ENCODE data around the gene PELI3. TPM values are rescaled to one million over a fixed set of nuclear protein-coding genes. Genes with fewer than 3 reads are reported as not detected.

Gene PELI3
- total and polyA plus RNA-seq, 10 of the 15 experiments (the other 5 are each of a cell fraction or from before 2014, with no cell fraction given): 0.14 to 1.5 (median 0.66) TPM

DNA sequence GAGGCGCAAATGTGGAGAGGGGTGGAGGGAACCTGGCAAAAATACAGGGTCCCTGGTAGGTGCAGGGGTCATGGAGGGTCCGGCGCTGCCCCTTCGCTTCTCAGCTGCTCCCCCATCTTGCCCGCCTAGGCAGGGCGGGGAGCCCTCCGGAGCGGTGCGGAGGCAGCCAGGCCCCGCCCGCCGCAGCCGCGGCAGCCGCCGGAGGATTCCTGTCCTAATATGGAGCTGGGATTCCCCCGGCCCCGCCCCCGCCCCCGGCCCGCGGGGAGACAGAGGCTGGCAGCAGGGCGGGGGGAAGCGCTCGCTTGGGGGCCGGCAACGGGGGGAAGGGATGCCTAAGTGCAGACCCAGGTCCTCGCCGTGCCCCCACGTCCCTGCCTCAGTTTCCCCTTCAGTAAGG lies 46.9 kb upstream of the PELI3 start:
- H3K36me3 ChIP-seq (ENCODE audit: control insufficient read depth in 2 of 2, insufficient read depth in 2 of 2, low read length in 1 of 2): no peaks in the 10 kb centered on the region
- H3K9me3 ChIP-seq (replicated peaks; ENCODE audit: control insufficient read depth, insufficient read depth, low read length): no peaks in the 10 kb centered on the region; the same call in 2 of the 3 replicates
- CTCF ChIA-PET: interaction anchor here (2.4 kb wide), 1 partner anchor 258 kb away, joined by 13 read pairs; the partner anchor contains the start of gene RBM4B
- ATAC-seq (no peak), FAIRE-seq (no peak), DNase-seq (ENCODE audit: low read depth, low spot score) (no peak)
- no peak for TF ChIP-seq KAT2A (conservative IDR thresholded peaks at IDR 0.05; ENCODE audit: control insufficient read depth, low read depth, low read length)
- no peak for TF ChIP-seq BCL11A (IDR thresholded peaks at IDR 0.05; ENCODE audit: low read depth, low read length)
- TF ChIP-seq, protein P1, sequence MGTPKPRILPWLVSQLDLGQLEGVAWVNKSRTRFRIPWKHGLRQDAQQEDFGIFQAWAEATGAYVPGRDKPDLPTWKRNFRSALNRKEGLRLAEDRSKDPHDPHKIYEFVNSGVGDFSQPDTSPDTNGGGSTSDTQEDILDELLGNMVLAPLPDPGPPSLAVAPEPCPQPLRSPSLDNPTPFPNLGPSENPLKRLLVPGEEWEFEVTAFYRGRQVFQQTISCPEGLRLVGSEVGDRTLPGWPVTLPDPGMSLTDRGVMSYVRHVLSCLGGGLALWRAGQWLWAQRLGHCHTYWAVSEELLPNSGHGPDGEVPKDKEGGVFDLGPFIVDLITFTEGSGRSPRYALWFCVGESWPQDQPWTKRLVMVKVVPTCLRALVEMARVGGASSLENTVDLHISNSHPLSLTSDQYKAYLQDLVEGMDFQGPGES (IDR thresholded peaks at IDR 0.05): no peak
- TF ChIP-seq, protein P2, sequence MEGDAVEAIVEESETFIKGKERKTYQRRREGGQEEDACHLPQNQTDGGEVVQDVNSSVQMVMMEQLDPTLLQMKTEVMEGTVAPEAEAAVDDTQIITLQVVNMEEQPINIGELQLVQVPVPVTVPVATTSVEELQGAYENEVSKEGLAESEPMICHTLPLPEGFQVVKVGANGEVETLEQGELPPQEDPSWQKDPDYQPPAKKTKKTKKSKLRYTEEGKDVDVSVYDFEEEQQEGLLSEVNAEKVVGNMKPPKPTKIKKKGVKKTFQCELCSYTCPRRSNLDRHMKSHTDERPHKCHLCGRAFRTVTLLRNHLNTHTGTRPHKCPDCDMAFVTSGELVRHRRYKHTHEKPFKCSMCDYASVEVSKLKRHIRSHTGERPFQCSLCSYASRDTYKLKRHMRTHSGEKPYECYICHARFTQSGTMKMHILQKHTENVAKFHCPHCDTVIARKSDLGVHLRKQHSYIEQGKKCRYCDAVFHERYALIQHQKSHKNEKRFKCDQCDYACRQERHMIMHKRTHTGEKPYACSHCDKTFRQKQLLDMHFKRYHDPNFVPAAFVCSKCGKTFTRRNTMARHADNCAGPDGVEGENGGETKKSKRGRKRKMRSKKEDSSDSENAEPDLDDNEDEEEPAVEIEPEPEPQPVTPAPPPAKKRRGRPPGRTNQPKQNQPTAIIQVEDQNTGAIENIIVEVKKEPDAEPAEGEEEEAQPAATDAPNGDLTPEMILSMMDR (IDR thresholded peaks at IDR 0.05 in 2 of 3, conservative IDR thresholded peaks at IDR 0.05 in 1 of 3; ENCODE audit: control insufficient read depth in 2 of 3, extremely low read depth in 1 of 3, insufficient read depth in 1 of 3, low read depth in 3 of 3, low read length in 3 of 3): no peak
- TF ChIP-seq, protein P3, sequence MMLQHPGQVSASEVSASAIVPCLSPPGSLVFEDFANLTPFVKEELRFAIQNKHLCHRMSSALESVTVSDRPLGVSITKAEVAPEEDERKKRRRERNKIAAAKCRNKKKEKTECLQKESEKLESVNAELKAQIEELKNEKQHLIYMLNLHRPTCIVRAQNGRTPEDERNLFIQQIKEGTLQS (IDR thresholded peaks at IDR 0.05; ENCODE audit: borderline replicate concordance, extremely low read depth, low read depth, low read length): no peak
- TF ChIP-seq SUZ12 (IDR thresholded peaks at IDR 0.05; ENCODE audit: unreplicated experiment): no peak
- TF ChIP-seq ZNF274 (IDR thresholded peaks at IDR 0.05; ENCODE audit: insufficient read depth, insufficient read length): no peak
- no peak for TF ChIP-seq WRNIP1 (IDR thresholded peaks at IDR 0.05; ENCODE audit: borderline replicate concordance, low read depth, low read length)
- no peak for TF ChIP-seq YY1 (IDR thresholded peaks at IDR 0.05; ENCODE audit: low read depth, low read length)
- TF ChIP-seq ZBED1 (IDR thresholded peaks at IDR 0.05; ENCODE audit: borderline replicate concordance): no peak
- WGBS (ENCODE audit: insufficient coverage, insufficient replicate concordance, low lambda C conversion rate, missing lambda C conversion rate): 11% methylated on average over 20 of the region's 30 CpGs
- H3K27ac ChIP-seq (ENCODE audit: control insufficient read depth, insufficient read depth): no peak overlapping the region
- BruUV-seq (replicated peaks): no TSS peak
- RAD21 ChIA-PET (ENCODE audit: unreplicated experiment): interaction anchor here (1.0 kb wide), 1 partner anchor 258 kb away, joined by 4 read pairs; the partner anchor contains the start of gene RBM4B
- H4K20me1 ChIP-seq (ENCODE audit: control insufficient read depth, insufficient read depth): peaks cover 4% of the 10 kb centered on the region; the same call in 1 of the 2 replicates
- SMC1A ChIA-PET (ENCODE audit: uncharacterized antibody, unreplicated experiment): no interaction called here
- H3K4me2 ChIP-seq (ENCODE audit: control insufficient read depth, insufficient read depth): no peak overlapping the region
- H3K4me3 ChIP-seq: no peak overlapping the region
- peaks cover 3% of the 10 kb centered on the region; the same call in 1 of the 2 replicates for H3K4me1 ChIP-seq (ENCODE audit: control insufficient read depth, insufficient read depth, low read length)
- no peak overlapping the region for H3K9ac ChIP-seq (ENCODE audit: control insufficient read depth, insufficient read depth, low read length)
- no peaks in the 10 kb centered on the region for H3K79me2 ChIP-seq (ENCODE audit: control insufficient read depth, insufficient read depth, low read length)
- POLR2A ChIA-PET: no interaction called here
- H2AFZ ChIP-seq (ENCODE audit: control insufficient read depth, low read depth, low read length): no peak overlapping the region
- peaks cover 0 to 8% of the 10 kb centered on the region in 2 experiments; a peak in 1 of 4 replicates for H3K27me3 ChIP-seq (replicated peaks in 1 of 2; ENCODE audit: control insufficient read depth in 2 of 2, insufficient read depth in 2 of 2, low read length in 1 of 2)
- intact Hi-C loops (cut with micrococcal nuclease; ENCODE audit: unreplicated experiment): no loop called here
- in situ Hi-C loops (cut with MboI): no loop called here

Data from GM12878 (cell line).